Upper lobe of left lung (tissue), 4 donors: ENCODE results near the gene RXFP2.

ENCODE experiments used
- POLR2AphosphoS5 ChIP-seq, 2 donors: sonication (generic); formaldehyde crosslinking; IDR thresholded peaks; one replicate each; pipeline ENCODE4 v1.5.1; 2017; ENCODE audit warnings: antibody characterized with exemption in 2 of 2
- TF ChIP-seq, protein P1 (sequence below), 6 experiments: fragments of 450-650 bp in 4 of 6; fragments of 200-600 bp in 2 of 6; sonication (generic) in 2 of 6; IDR thresholded peaks; one replicate each; pipeline ENCODE4 v1.5.1; 2016 to 2019; ENCODE audit warnings: antibody characterized with exemption in 6 of 6

DNA sequence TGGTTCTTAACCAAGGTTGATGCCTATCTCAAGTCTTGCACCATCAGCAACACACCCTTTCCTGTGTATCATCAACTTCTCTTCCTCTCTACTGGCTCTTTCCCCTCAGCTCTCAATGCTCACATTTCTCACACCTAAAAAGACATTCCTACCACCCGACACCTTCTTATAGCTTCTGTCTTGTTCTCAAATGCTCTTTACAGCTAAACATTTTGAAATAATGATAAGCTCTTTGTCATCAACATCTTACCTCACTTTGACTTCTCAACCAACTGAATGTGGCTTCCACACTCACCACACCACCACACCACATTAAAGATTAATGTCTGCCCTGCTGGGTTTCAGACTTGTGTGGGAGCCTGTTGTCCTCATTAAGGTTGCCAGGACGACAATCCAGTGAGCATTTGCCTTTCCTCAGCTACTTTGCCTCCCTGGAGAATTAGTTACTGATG is 67.8 kb downstream of the RXFP2 start:
- TF ChIP-seq, protein P1, sequence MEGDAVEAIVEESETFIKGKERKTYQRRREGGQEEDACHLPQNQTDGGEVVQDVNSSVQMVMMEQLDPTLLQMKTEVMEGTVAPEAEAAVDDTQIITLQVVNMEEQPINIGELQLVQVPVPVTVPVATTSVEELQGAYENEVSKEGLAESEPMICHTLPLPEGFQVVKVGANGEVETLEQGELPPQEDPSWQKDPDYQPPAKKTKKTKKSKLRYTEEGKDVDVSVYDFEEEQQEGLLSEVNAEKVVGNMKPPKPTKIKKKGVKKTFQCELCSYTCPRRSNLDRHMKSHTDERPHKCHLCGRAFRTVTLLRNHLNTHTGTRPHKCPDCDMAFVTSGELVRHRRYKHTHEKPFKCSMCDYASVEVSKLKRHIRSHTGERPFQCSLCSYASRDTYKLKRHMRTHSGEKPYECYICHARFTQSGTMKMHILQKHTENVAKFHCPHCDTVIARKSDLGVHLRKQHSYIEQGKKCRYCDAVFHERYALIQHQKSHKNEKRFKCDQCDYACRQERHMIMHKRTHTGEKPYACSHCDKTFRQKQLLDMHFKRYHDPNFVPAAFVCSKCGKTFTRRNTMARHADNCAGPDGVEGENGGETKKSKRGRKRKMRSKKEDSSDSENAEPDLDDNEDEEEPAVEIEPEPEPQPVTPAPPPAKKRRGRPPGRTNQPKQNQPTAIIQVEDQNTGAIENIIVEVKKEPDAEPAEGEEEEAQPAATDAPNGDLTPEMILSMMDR (IDR thresholded peaks at IDR 0.05), result no peak
- no peak for TF ChIP-seq POLR2AphosphoS5 (IDR thresholded peaks at IDR 0.05)
